ENCODE measurements around the gene ADAM12.

- no peak for TF ChIP-seq CTCF (IDR thresholded peaks at IDR 0.05; ENCODE audit: poor library complexity, severe bottlenecking)
- no peak for TF ChIP-seq EZH2 (IDR thresholded peaks at IDR 0.05; ENCODE audit: borderline replicate concordance, insufficient read depth, low read length, poor library complexity, severe bottlenecking)
- TF ChIP-seq POLR2AphosphoS5 (IDR thresholded peaks at IDR 0.05) = no peak
- no peak for TF ChIP-seq REST (IDR thresholded peaks at IDR 0.05; ENCODE audit: borderline replicate concordance)
- TF ChIP-seq EP300 (conservative IDR thresholded peaks at IDR 0.05; ENCODE audit: poor library complexity, severe bottlenecking) = no peak
Measured at GRCh38 chr10:126064512-126064911, 323.8 kb downstream of the ADAM12 start.
